ENCODE measurements around the gene KCNQ4.
A peak's percentile ranks its signal among the peaks of the same experiment; 100 is the strongest.

Gene KCNQ4

GRCh38 chr1:40740039-40740996 lies 43.3 kb upstream of the KCNQ4 start:
- DNase-seq (ENCODE audit: low read depth): peak; percentile 23
- no peak for TF ChIP-seq CTCF (conservative IDR thresholded peaks at IDR 0.05; ENCODE audit: control insufficient read depth, insufficient read depth, low read depth, low read length)

GRCh38 chr1:40740997-40741736 lies 42.4 kb upstream of the KCNQ4 start:
- TF ChIP-seq CTCF (conservative IDR thresholded peaks at IDR 0.05; ENCODE audit: control insufficient read depth, insufficient read depth, low read depth, low read length): no peak

More at GRCh38 chr1:40740039-40740996, 43.3 kb upstream of the KCNQ4 start:
- no peak overlapping the region for H3K4me3 ChIP-seq (ENCODE audit: control insufficient read depth, low read depth, low read length)

GRCh38 chr1:40742363-40743061 lies 41.1 kb upstream of the KCNQ4 start:
- H3K4me3 ChIP-seq (ENCODE audit: control insufficient read depth, low read depth, low read length): no peak overlapping the region
- no peak for TF ChIP-seq CTCF (conservative IDR thresholded peaks at IDR 0.05; ENCODE audit: control insufficient read depth, insufficient read depth, low read depth, low read length)
- peak; percentile 16 for DNase-seq (ENCODE audit: low read depth)

More at GRCh38 chr1:40740997-40741736, 42.4 kb upstream of the KCNQ4 start:
- DNase-seq (ENCODE audit: low read depth): no peak
- no peak overlapping the region for H3K4me3 ChIP-seq (ENCODE audit: control insufficient read depth, low read depth, low read length)

GRCh38 chr1:40743452-40743851 lies 40.1 kb upstream of the KCNQ4 start:
- no peak for TF ChIP-seq CTCF (conservative IDR thresholded peaks at IDR 0.05; ENCODE audit: control insufficient read depth, insufficient read depth, low read depth, low read length)
- DNase-seq (ENCODE audit: low read depth): no peak

GRCh38 chr1:40743860-40744259 lies 39.7 kb upstream of the KCNQ4 start:
- H3K4me3 ChIP-seq (ENCODE audit: control insufficient read depth, low read depth, low read length): no peak overlapping the region
- DNase-seq (ENCODE audit: low read depth): no peak
- TF ChIP-seq CTCF (conservative IDR thresholded peaks at IDR 0.05; ENCODE audit: control insufficient read depth, insufficient read depth, low read depth, low read length): no peak

More at GRCh38 chr1:40743452-40743851, 40.1 kb upstream of the KCNQ4 start:
- no peak overlapping the region for H3K4me3 ChIP-seq (ENCODE audit: control insufficient read depth, low read depth, low read length)

GRCh38 chr1:40745176-40745575 lies 38.4 kb upstream of the KCNQ4 start:
- no peak for TF ChIP-seq CTCF (conservative IDR thresholded peaks at IDR 0.05; ENCODE audit: control insufficient read depth, insufficient read depth, low read depth, low read length)
- H3K4me3 ChIP-seq (ENCODE audit: control insufficient read depth, low read depth, low read length): no peak overlapping the region
- peak; percentile 38 for DNase-seq (ENCODE audit: low read depth)

Measured in fibroblast of mammary gland (primary cell).